Mesodermal cell (in vitro differentiated cells): ENCODE results near the gene ANO5. TPM values are rescaled to one million over a fixed set of nuclear protein-coding genes. Genes with fewer than 3 reads are reported as not detected.

Experiments used
- H3K27ac ChIP-seq: 2 replicates; pipeline ENCODE4 v1.7.0; 2013; ENCODE audit warnings: mild to moderate bottlenecking, low read depth, low read length, moderate library complexity; ENCODE audit not compliant: severe bottlenecking
- H3K36me3 ChIP-seq: 2 replicates; pipeline ENCODE4 v1.7.1; 2013; ENCODE audit warnings: mild to moderate bottlenecking, low read length, moderate library complexity; ENCODE audit not compliant: control insufficient read depth, insufficient read depth
- H3K4me1 ChIP-seq: one replicate; pipeline ENCODE4 v1.7.1; 2013; ENCODE audit warnings: mild to moderate bottlenecking, low read length; ENCODE audit not compliant: insufficient read depth, control insufficient read depth, poor library complexity, severe bottlenecking
- H3K4me3 ChIP-seq: 2 replicates; pipeline ENCODE4 v1.7.0; 2013; ENCODE audit warnings: low read length, control low read depth, mild to moderate bottlenecking; ENCODE audit not compliant: insufficient read depth, poor library complexity, severe bottlenecking; ENCODE audit errors: extremely low read depth
- H3K9me3 ChIP-seq: 2 replicates; pipeline ENCODE4 v1.7.1; 2013; ENCODE audit warnings: mild to moderate bottlenecking, low read length, moderate library complexity; ENCODE audit not compliant: control insufficient read depth
- WGBS, 2 experiments: methylation state at CpG; one replicate each; pipeline ENCODE4 v1.1.5; 2013; ENCODE audit warnings: missing lambda C conversion rate in 2 of 2; ENCODE audit not compliant: insufficient coverage in 2 of 2; 5-methylcytosine and 5-hydroxymethylcytosine counted together
- polyA plus RNA-seq, 2 experiments: library from polyadenylated mRNA; stranded (reverse); fragments of 50-300 nt; gene quantifications; one replicate each; pipeline ENCODE4 v1.2.3, GENCODE V29; 2013

Gene ANO5, protein sequence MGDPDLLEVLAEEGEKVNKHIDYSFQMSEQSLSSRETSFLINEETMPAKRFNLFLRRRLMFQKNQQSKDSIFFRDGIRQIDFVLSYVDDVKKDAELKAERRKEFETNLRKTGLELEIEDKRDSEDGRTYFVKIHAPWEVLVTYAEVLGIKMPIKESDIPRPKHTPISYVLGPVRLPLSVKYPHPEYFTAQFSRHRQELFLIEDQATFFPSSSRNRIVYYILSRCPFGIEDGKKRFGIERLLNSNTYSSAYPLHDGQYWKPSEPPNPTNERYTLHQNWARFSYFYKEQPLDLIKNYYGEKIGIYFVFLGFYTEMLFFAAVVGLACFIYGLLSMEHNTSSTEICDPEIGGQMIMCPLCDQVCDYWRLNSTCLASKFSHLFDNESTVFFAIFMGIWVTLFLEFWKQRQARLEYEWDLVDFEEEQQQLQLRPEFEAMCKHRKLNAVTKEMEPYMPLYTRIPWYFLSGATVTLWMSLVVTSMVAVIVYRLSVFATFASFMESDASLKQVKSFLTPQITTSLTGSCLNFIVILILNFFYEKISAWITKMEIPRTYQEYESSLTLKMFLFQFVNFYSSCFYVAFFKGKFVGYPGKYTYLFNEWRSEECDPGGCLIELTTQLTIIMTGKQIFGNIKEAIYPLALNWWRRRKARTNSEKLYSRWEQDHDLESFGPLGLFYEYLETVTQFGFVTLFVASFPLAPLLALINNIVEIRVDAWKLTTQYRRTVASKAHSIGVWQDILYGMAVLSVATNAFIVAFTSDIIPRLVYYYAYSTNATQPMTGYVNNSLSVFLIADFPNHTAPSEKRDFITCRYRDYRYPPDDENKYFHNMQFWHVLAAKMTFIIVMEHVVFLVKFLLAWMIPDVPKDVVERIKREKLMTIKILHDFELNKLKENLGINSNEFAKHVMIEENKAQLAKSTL
- 2.4 TPM for polyA plus RNA-seq (2013, experiment 1 of 2)
- polyA plus RNA-seq (2013, experiment 2 of 2) = 2.2 TPM

DNA sequence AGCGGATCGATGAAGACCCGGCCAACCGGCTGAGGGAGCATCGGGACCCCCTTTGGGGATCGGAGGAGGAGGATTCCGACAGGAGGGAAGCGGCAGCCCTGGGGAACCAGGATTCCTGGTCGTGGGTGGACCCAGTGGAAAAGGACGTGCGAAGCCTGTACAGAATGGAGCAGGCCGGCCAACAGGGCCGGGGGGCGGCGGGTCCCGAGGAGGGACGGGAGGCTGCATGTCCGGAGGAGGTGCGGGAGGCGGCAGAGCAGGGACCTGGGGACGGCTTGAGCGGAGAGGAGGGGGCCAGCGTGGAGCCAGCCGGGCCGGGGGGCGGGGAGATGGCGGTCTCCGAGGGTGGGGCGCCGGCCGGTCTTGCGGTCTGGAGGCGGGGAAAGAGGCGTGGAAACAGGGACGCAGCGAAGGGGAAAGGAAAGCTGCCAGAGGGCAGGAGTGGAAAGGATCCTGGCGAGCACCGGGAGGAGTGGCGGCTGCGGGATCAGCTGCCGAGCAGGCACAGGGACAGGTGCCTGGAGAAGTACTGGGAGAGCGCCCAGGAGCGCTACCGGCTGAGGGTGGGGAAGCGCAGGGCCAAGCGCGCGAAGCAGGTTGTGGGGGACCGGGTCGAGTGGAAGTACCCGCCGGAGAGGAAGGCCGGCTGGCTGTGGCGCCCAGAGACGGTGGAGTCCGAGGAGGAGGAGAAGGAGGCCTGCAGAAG lies at the start of gene ANO5:
Gene ANO5 (plus strand): TSS at position 444 of the 706 bp plus-strand sequence. CDS start 408 bp downstream, outside the sequence.
- H3K4me3 ChIP-seq = peak within 1 kb of the TSS; percentile 69
- 0 to 1% methylated on average over 46 to 55 of the region's 56 CpGs for WGBS, 2 experiments
- H3K9me3 ChIP-seq = no peaks in the 10 kb centered on the region
- no peaks in the 10 kb centered on the region for H3K4me1 ChIP-seq
- no peaks in the 10 kb centered on the region for H3K36me3 ChIP-seq
- no peak within 1 kb of the TSS for H3K27ac ChIP-seq

DNA sequence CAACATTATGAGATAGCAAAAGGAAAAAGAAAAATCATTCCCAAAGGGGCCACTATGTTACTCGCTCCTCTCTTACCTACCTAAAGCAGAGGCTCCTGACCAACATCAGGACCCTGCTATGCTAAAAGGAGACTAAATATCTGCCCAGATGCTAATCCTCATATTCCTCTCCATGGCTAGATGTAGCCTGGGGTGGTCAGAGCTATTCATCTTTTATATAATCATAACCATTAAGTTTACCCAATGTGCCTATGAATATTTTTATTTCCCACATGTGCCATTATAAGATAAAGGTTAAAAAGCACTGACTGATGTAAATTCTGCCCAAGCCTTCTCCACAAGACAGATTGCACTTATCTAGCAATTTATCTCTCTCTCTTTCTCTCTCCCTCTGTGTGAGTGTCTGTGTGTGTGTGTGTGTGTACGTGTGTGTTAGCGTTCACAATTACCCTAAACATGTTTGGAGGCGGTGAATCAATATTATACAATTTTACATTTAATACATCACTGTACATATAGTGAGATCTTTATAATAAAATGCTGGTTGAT lies 41.2 kb upstream of the ANO5 start:
- Histone ChIP-seq H3K27ac (no peak overlapping the region), H3K4me3 (no peak overlapping the region), H3K9me3 (no peaks in the 10 kb centered on the region), H3K4me1 (no peaks in the 10 kb centered on the region), H3K36me3 (no peaks in the 10 kb centered on the region)
- WGBS, 2 experiments = no CpG with 5 or more reads among the region's 4 CpGs

DNA sequence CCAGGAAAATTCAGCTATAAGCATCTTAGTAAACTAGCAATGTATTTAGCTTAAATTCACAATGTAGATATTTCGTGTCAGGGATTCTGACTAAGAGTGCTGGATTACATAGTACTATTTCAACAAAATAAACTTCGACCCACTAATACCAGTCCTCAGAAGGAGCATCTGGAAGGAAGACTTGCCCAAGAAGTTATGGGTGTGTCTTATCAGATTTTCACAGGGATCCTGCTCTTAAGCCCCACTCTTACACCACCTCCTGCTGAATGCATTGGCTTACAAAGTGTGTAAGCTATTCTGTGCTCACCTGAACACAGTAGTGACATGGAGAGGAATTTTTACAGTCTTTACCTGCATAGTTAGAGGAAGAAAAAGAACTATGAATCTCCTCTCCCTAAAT lies 35.4 kb upstream of the ANO5 start:
- no peaks in the 10 kb centered on the region for H3K9me3 ChIP-seq
- no CpG with 5 or more reads among the region's 2 CpGs for WGBS, 2 experiments
- no peak overlapping the region for H3K4me3 ChIP-seq
- no peaks in the 10 kb centered on the region for H3K36me3 ChIP-seq
- H3K4me1 ChIP-seq = no peaks in the 10 kb centered on the region
- H3K27ac ChIP-seq = no peak overlapping the region

DNA sequence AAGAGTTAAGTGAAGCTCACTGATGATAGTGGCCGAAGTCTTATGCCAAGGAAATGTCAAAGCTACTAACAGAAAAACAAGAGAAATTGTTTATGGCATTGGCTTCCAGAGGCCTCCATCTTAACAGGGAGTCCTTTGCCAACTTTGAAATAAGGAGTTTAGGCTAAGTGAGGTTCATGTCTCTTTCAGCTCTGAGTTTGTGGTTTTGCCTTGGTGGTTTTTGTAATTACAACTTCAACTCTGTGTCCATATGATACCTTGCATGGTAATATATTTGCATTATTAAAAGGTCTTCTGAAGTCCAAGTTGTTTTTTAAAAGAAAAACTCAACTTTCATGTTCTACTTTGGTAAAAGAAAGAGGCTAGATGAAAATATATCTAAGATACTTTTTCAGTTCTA lies 31.4 kb upstream of the ANO5 start:
- H3K9me3 ChIP-seq = no peaks in the 10 kb centered on the region
- no CpG with 5 or more reads among the region's 1 CpG for WGBS, 2 experiments
- H3K36me3 ChIP-seq = no peaks in the 10 kb centered on the region
- no peak overlapping the region for H3K4me3 ChIP-seq
- no peak overlapping the region for H3K27ac ChIP-seq
- no peaks in the 10 kb centered on the region for H3K4me1 ChIP-seq

DNA sequence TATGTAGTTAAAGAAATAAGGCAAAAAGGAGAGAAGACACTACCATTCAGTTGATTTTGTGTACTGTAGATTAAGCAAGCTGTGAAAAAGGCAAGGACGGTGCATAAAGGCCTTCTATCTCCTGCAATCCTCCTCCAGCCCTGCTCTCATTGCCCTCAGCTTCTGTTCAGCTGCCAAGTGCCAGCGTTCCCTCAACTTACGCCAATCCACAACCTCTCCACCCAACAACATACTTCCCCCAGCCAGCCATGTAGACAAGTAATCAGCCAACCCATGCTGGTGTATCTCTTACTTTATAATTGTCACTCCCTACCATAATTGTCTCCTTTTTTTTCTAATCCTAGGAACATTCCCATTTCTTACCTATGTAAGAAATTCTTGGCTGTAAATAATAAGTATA lies 30.1 kb upstream of the ANO5 start:
- WGBS, 2 experiments = 92 to 95% methylated on average over 2 of the region's 3 CpGs

DNA sequence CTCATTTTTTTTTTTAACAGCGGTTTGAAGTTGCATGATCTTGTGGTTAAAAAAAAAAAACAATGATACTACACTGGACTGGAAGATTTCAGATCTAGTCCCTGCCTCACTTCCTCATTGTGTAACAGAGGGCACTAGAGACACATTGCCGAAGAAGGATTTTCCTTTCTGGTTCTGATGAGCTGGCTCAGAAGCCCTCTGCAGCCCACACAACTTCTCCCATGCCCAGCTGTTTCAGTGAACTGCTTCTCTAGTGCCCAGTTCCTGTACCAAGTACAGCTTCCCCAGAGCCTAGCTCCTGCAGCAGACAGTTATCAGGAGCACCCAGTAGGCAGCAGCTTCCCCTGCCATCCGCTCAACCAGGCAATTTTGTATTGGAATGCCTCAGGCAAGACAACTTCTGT lies 29.5 kb upstream of the ANO5 start:
- Histone ChIP-seq H3K4me3 (no peak overlapping the region), H3K27ac (no peak overlapping the region), H3K9me3 (no peaks in the 10 kb centered on the region), H3K36me3 (no peaks in the 10 kb centered on the region), H3K4me1 (no peaks in the 10 kb centered on the region)
- 79 to 100% methylated on average over 2 of the region's 3 CpGs for WGBS, 2 experiments

More for the DNA sequence above, 30.1 kb upstream of the ANO5 start:
- H3K4me3 ChIP-seq = no peak overlapping the region
- H3K9me3 ChIP-seq = no peaks in the 10 kb centered on the region
- H3K36me3 ChIP-seq = no peaks in the 10 kb centered on the region
- no peak overlapping the region for H3K27ac ChIP-seq
- no peaks in the 10 kb centered on the region for H3K4me1 ChIP-seq

DNA sequence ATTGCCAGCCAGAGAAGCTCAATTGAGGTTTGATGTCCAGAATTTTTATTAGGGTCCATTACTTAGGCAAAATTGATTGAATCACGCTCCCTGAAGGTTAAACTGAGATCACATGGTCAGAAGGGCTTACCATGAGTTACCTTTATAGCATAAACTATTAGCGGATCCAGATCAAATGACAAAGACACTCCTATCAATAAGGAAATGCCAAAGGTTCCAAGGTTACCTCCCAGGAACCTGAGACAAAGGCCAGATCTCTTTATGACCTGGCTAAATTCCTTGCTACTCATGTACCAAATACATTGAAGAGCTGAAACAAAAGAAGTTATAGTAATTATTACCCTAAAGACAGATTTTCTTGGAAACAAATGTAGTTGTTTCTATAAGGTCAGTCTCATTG lies 27.8 kb upstream of the ANO5 start:
- no peaks in the 10 kb centered on the region for H3K4me1 ChIP-seq
- no peaks in the 10 kb centered on the region for H3K9me3 ChIP-seq
- 57 to 83% methylated on average over 1 of the region's 2 CpGs for WGBS, 2 experiments
- H3K4me3 ChIP-seq = no peak overlapping the region
- no peaks in the 10 kb centered on the region for H3K36me3 ChIP-seq
- H3K27ac ChIP-seq = no peak overlapping the region

DNA sequence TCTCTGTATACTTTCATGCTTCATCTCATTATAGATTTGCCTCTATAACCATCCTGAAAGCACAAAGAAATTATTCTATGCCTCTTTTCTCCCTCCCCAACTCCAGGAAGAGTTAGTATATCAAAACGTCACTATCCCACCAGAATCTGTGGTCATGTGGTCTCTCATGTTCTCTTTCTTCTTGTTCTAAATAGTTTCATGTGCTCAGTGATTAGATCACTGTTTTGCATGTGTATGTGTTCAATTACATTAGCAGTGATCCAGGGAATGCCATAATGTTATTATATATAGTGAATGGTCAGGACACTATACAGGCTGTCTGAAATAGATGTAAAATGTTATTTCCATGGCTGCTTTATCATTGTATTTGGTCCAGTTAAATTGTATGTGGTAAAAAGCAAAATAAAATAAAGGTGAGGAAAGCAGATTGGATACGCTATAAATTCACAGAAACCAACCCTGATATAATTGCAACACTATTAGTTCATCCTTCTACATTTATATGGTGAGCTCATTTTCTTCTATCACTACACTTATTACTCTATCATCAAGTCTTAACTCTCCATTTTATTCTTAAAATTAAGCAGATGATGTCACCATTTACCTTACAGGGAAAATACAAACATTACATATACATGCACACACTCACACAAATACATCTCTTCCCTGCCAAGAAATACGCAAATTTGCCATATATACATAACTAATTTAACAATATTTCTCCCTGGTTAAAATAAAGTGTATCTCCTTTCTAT lies 26.9 kb upstream of the ANO5 start:
- WGBS, 2 experiments = 87 to 92% methylated on average over 2 to 3 of the region's 3 CpGs
- no peaks in the 10 kb centered on the region for H3K4me1 ChIP-seq
- H3K36me3 ChIP-seq = no peaks in the 10 kb centered on the region
- H3K9me3 ChIP-seq = no peaks in the 10 kb centered on the region
- H3K4me3 ChIP-seq = no peak overlapping the region
- no peak overlapping the region for H3K27ac ChIP-seq

DNA sequence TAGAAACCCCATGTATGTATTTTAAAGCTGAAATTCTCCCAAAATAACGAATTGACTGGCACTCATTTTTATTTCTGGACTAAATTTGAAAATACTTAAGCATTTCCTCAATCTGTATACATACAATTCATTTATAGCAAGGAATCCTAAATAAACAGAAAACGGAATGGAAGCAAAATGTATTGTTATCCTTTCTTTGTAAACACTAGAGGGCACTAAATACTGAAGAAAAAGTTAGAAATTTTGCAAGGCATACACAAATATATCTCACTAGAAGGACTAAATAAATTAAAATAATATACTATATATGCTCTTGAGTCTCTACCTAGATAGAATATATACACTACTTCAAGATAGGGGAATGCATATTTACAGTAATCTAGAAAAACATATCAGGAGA lies 23.1 kb upstream of the ANO5 start:
- WGBS, 2 experiments = no CpG with 5 or more reads among the region's 2 CpGs
- Histone ChIP-seq H3K9me3 (no peaks in the 10 kb centered on the region), H3K4me3 (no peak overlapping the region), H3K27ac (no peak overlapping the region), H3K4me1 (no peaks in the 10 kb centered on the region), H3K36me3 (no peaks in the 10 kb centered on the region)

DNA sequence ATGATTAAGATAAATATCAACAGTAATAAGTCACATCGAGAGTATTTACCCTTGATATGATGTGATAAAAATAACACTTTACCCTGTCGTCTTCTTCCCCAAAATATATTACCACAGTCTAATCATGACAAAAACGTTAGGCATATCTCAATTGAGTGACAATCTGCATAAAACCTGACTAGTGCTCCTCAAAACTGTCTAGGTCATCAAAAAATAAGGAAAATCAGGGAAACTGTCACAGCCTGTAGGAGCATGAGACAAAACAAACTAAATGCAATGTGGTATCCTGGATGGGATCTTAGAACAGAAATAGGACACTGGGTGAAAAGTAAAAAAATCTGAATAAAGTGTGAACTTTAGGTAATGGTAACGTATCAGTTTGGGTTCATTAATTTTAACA lies 19.4 kb upstream of the ANO5 start:
- Histone ChIP-seq H3K9me3 (no peaks in the 10 kb centered on the region), H3K4me1 (no peaks in the 10 kb centered on the region), H3K27ac (no peak overlapping the region), H3K4me3 (no peak overlapping the region), H3K36me3 (no peaks in the 10 kb centered on the region)
- 100% methylated on average over 1 of the region's 4 CpGs for WGBS, 2 experiments
